GF-D8 (cell line): ENCODE data around the gene PDCD11.
A peak's percentile ranks its signal among the peaks of the same experiment; 100 is the strongest.

ENCODE experiments used
- DNase-seq: peaks from one replicate; lab custom pipeline; 2025; lab: John Stamatoyannopoulos, UW

Gene PDCD11

DNA sequence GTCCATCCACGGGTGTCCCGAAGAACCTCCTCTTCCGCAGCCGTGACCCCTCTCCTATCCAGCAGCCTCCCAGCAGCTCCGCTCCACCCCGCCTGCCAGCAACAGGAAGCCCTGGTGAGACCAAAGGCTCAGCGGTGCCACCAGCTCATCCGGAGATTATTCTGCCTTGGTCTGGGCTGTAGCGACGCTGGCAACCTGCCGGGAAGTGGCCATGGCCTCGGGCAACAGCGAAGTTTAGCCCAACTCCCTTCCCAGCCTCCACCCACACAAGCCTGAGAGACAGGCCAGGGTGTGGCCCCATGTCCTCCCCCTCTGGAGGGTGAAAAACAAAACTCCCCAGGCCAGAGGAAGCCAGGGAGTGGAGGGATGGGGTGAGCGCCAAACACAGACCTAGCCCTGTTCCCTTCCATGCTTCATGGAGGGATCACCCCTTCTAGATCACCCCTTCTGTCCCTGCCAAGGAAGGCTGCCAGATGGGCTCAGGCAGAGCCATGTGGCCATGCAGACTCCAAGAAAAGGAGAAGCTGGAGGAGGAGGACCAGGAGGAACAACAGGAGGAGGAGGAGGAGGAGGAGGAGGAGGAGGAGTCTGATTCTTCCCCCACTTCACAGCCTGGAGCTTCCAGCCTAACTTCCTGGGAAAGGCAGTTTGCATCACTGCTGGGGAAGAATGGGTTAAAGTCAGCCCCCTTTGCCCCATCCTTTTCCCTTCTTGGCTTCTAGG lies 54.8 kb downstream of the PDCD11 start:
- peak; percentile 4 for DNase-seq

DNA sequence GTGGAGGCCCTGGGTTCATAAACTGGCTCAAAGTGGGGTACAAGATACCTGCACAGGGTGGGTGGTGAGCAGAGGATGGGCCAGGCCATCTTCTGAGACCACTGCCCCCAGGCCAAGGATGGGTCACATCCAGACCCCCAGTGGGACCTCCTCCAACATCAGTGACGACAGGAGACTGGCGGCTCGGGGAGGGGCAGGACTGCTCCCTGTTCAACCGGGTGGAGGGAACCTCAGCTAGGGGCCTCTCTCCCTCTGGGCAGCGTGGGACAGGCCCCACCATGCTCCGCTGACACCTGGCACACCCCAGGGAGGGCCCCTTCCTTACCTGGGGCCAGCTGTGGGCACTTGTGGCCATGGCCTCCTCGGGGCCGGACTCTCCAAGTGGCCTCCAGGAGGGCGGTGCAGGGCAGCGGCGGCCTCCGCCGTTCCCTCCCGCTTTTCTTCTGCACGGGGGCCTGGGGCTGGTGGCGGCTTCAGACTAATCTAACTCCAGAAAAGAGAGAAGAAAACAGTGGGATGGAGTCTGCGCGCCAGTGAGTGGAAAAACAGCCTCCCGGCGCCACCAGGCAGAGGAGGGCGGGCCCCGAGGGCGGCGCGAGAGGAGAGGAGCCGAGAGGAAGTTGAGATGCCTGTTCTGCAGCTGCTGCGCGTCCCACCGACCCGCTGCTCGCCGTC lies 55.5 kb downstream of the PDCD11 start, which contains the start of gene CALHM2:
Gene CALHM2 (minus strand): TSS at position 540 of the 675 bp plus-strand sequence. CDS start 2,429 bp downstream, outside the sequence.
- peak; percentile 4 for DNase-seq

DNA sequence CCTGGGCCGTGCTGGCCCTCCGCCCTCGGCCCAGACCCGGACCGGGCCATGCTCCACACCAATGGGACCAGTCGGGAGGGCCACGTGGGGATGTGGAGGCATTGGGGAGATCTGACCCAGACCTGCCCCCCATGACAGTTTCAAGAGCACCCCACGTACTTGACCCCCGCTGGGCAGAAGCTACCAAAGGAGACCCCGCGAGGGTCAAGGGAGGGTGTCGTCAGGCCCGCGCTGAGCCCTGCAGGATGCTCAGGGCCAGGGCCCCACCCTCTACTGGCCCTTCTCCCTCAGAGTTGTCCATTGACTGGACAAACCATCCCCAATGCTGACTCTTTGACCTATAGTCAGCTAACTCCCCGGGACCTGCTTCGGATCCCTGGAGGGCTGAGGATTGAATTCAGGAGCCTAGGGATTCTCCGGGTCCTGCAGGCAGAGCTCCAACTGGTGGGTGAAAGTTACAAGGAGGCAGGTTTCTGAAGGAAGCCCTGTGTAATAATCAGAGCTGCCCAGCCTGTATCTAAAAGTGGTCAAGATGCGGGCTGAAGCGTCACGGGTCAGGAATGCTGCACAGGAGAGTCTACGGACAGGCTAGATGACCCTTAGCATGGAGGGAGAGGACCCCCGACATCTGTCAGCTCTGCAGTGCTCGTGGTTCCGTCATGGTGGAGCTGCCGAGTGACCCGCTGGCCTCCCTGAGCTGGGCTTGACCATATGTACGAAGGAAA lies 56.2 kb downstream of the PDCD11 start:
- DNase-seq = no peak

DNA sequence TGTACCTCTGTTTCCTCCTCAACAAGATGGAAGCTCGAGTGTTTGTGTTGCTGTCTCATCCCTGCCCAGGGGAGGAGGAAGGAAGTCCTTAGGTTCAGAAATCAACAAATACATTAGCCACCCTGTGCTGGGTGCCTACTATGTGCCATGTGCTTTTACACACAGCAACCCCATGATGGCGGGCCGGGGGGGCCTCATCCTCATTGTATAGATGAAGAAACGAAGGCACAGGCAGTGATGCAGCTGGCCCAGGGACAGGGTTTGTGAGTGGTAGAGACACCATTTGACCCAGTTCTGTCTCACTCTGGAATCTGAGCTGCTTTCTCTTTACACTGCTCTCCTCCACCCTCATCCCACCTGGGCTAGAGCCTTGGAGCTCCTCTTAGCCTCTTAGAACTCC lies 57.6 kb downstream of the PDCD11 start:
- no peak for DNase-seq

DNA sequence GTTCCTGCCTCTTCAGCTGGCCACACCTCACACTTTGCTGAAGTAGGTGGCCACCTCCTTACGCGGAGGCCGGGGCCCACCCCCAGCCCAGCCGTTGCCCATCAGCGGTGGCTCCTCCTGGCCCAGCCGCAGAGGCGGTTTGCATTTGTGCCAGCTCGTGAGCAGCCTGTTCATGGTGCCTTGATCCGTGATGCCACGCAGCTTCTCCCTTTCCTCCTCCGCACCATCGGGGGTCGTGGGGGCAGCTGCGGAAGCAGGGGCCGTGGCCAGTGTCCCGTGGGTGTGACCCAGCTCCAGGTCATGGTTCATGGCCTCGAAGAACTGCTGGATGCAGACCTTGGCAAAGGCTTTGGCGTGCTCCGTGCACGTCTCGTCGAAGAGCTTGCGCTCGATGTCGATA lies 58.8 kb downstream of the PDCD11 start:
- DNase-seq = no peak

DNA sequence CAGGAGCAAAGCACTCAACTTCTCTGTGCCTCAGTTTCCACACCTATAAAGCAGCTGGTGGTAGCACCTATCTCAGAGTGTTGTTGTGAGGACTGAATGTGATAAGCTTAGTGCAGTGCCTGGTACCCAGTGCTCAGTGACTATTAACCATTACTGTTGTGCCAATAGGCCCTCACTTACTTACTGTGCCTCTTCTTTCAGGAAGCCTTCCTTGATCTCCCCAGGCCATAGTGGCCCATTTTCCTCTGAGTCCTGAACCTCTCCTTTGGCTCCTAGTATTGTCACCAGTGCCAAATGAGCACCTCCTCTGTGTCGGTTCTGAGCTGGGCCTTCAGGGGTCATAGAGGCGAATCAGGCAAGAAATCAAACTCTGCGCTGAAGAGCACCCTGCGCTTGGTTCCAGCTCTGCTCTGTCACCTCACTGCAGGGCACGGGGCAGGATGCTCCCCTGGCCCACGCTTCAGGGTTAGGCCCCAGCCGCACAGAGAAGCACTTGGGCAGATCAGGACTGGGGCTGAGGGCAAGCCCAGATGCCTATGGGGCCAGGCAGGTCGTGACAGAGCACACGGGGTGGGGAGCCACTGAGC lies 59.7 kb downstream of the PDCD11 start:
- no peak for DNase-seq

DNA sequence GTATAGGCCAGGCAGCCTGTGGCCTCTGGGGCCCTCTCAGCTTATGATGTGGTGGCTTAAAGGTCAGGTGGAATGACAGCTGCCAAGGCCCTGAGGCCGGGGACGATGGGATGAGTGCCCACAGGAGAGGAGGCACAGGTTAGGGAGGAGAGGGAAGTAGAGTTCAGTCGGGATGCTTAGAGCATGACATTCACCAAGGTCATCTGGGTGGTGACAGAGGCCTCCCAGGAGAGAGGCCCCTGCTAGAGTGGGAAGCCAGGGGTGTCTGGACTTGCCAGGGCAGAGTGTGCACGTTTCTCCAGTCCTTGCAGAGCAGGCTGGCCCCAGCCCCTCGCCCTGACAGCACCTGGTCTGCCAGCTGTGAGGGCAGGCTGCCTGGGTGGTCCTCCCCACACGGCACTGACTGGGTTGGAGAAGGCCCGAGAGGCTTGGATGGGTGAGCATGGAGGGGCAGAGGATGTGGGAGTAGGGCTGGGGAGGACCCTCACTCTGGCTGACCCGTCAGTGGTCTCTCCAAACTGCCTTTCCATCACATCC lies 60.8 kb downstream of the PDCD11 start:
- DNase-seq = no peak

DNA sequence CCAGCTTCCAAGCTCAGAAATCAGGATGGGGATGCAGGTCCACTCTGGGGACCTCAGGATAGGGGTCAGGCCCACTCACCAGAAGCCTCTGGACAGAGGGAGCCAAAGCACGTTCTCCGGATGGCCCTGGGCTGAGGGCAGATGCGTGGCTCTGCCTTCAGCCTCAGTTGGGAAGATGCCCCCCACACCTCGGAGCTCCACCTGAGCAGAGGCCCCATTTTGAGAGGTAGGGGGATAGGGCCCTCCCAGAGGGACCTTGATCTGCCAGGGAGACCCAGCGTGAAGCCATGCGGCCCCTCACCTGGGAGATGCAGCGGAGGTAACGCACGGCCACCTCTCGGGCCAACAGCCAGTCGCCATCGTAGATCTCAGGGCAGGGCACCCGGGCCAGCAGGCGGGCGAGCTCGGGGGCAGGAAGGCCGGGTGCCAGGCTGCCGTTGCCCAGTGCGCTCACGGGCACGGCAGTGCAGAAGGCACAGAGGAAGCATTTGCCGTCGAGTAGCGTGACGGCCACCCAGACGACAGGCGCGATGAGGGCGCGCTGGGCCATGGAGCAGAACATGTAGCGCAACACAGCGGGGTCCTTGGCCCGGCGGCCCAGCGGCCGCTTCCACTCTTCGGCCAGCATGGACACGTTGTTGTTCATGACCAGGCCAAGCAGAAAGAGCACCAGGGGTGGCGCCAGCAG lies 61.6 kb downstream of the PDCD11 start:
- no peak for DNase-seq

DNA sequence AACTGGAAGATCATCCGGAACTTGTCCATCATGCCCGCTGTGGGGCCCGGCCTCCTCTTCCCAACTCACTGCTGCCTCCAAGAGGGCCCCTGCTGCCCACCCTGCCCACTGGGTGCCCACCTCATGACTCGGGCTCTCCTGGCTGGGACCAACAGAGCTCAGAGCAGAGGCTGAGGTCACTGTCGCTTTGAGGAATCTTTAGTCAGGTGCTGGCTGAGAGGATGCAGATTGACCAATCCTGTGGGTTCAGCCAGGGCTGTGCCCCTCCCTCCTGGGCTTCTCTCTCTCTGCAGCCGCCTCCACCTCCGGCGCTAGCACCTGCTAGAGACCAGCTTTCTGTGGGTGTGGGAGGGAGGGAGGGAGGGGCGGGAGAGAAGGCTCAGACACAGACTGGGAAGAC lies 62.3 kb downstream of the PDCD11 start, which contains the start of gene CALHM1:
Gene CALHM1 (minus strand): TSS at position 181 of the 400 bp plus-strand sequence. CDS start 149 bp downstream, at position 32.
- peak; percentile 24 for DNase-seq

DNA sequence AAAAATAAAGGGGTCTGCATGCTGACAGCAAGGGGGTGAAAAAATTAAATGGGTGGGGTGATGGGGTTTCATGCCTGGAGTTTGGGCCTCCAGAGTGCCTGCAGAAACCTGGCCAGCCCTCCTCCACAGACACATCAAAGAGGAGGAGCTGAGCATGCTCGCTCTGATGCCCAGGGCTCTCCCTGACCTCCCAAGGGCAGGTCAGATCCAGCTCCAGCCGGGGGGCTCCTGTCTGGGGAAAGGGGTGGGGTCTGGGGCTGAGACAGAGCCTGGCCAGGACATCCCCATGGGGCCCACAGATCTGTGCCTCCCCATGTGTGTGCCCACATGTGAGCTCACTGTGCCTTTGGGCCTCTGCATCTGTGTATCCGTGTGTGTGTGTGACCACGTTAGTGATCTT lies 63.2 kb downstream of the PDCD11 start:
- DNase-seq = no peak

DNA sequence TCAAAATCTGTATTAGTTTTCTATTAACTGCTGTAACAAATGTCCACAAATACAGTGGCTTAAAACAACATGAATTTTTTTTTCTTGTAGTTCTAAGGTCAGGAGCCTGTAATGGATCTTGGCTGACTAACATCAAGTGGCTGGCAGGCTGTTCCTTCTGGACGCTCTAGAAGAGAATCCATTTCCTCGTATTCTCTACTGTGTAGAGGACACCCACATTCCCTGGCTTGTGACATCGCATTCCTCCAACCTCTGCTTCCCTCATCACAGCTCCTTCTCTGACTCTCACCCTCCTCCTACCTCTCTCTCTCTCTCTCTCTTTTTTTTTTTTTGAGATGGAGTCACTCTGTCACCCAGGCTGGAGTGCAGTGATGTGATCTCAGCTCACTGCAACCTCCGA lies 67.1 kb downstream of the PDCD11 start:
- DNase-seq = no peak

DNA sequence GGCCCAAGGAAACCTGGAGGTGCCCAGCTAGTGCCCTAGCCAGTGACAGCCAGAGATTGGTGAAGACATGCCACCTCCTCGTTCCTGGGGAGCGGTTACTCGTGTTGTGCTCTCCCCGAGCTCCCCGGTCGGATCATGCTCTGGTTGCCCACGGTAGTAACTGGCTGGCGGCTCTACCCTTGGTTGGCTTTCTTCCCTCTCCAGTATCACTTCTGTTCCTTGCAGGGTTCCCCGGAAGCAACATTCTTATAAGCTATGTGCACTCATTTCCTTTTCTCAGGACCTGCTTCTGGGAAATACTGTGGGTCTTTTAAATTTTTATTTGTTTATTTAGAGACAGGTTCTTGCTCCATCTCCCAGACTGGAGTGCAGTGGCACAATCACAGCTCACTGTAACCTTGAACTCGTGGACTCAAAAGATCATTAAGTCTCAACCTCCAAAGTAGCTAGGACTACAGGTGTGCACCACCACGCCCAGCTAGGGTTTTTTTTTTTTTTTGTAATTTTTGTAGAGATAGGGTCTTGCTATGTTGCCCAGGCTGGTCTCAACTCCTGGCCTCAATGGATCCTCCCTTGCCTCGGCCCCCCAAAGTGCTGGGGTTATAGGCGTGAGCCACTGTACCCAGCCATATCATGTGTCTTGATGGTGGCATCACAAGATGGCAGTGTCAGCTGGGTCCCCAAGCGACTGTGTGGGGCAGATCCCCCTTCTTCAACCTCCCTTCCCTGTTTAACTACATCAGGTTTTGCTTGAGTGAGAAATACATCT lies 69.2 kb downstream of the PDCD11 start:
- DNase-seq = no peak

DNA sequence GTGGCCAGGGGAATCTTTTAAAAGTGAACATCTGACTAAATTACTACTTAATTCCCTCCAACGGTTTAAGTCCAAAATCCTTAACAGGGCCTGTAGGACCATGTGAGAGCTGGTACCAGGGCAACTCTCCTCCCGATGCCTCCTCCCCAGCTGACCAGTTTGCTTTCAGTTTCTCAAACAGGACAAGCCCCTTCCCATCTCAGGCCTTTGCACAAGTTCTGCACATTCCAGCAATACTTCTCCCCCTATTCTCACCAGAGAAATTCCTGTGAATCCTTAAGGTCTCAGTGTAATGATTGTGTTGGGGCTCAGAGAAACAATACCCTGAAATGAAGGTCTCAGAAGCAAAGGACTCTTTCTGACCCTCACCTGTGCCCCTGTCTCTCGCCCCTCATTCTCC lies 70.3 kb downstream of the PDCD11 start:
- no peak for DNase-seq

DNA sequence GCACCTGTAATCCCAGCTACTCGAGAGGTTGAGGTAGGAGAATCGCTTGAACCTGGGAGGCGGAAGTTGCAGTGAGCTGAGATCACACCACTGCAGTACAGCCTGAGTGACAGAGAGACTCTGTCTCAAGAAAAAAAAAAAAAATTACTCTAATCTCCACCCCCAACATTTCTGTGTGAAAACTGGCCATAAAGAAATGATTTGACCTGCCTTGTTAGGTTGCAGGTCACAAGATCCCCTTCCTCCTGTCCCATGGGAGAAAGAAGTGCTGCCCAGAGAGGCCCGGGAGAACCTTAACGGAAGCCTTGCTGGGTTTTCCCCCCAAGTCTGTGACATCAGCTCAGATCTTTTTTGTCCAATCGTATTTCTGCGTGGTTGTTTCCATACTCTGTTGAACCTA lies 71.0 kb downstream of the PDCD11 start:
- no peak for DNase-seq

DNA sequence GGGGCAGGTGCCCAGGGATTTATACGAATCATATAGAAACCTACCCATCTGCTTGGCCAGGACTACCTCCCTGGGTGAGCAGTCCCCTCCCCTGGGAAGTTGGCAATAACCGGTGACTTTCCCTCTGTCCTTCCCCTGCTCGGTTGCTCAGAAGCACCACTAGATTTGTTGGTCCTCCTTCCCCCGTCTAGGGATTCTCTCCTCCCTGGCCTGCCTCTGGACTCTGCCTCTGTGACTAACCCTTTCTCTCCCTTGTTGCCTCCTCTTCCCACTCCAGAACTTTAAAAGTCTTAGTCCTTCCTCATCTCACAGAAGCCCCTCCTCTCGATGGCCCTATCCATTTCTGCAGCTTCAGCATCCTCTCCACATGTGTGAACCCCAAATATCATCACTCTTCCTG lies 72.8 kb downstream of the PDCD11 start:
- DNase-seq = no peak

DNA sequence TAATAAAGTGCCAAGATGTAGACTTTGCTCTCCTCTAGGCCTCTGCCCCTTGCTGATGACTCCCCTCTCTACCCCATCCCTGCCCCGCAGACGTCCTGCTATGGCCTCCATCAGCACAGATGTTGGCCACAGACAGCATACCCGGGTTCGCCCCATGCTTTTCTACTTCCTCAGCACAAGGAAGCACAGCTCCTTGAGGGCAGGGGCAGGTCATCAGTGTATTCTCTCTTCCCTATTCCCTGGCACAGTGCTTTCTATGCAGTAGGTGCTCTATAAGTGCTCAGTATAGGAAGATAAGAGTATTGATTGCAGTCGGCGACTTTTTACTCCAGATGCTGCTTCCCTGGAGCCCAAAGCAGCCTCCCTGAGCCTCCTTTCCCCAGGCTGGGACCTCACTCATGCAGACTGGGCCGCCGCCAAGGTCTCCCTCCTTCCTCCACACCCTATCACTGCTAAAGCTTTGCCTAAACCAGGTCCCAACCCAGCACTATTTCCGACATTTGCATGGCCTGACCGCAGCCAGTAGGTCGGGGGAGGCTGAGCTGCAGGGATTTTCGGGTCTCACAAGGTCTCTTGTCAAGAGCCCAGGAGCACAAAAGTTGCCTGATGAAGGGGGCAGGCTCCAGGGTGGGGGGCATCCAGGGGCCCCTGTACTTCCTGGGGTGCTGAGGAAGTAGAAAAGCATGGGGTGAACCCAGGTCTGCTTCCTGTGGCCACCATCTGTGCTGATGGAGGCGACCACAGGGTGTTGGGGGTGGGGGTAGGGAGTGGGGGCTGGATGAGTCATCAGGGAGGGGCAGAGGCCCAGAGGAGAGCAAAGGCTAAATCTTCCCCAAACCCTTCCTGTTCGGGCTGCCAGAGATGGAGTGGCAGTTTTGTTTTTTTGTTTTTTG lies 74.6 kb downstream of the PDCD11 start:
- peak; percentile 89 for DNase-seq

DNA sequence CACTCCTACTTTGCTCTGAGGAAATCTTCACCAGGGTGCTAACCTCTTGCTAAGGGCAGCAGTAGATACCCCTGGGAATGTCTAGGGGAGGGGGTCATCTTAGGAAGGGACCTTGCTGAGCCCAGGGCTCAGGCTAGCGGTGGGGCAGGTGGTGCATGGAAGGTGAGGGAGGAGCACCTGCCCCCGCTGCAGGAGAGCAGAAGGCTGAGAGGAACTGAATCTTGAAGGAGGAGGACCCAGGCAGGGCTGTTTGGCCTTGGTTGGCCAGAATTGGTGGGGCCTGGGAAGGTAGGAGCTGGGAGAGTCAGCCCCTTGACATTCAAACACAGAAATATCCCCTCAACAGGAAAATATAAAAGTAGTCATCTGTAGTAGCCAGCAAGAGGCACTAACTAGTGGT lies 75.6 kb downstream of the PDCD11 start:
- no peak for DNase-seq

DNA sequence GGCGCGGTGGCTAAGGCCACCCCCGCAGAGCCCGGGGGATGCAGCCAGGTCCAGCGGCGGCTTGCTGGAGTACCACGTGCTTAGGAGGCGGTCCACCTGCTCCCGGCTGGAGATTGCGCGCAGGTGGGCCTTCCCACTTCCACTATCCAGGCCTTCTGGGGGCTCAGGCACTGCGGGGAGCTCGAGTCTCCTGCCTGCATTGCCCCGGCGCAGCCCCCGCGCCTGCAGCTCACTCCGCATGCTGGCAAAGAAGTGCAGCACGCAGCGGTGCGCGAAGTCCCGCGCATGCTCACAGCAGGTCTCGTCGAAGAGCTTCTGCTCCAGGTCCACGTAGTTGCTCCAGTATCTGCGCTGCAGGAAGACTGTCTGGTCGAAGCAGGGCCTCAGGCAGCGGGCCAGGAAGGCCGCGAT lies 76.8 kb downstream of the PDCD11 start:
- DNase-seq = no peak

DNA sequence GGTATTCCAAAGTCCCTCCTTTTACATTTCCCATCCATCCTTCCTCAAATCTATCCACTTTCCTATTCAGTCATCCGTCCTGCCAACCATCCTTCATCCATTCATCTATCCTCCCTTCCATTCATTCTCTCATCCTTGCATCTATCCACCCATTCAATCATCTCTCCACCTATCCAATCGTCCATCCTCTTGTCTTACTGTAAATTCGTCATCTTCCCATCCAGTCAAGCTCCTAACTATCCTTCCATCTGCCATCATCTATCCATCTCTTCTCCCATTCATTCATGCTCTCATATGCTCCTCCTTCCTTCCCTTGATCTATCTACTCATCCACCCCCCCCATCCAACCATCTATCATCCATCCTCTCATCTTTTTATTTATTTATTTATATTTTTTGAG lies 77.7 kb downstream of the PDCD11 start:
- no peak for DNase-seq

DNA sequence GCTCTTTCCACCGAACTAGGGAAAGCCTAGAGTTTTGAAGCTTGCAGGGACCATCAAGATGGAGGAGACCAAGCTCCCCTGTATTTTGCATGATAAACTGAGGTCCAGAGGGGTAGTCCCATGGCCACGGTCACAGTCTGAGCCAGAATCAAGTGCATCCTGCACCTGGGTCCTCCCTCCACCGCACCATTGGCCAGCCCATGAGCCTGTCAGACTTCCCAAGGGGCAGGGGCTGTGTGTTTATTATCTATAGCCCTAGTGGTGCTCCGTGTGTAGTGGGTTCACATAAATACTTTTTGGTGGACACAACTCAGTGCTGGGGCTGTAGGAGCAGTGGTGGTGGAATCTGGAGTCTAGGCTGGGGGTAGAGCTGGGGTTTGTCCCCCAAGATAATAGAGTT lies 79.0 kb downstream of the PDCD11 start:
- no peak for DNase-seq
